ENCODE measurements around the gene SOCS3. TPM values are rescaled to one million over a fixed set of nuclear protein-coding genes. Genes with fewer than 3 reads are reported as not detected.

The SOCS3 gene
- total RNA-seq, 1 experiment from 2014 or later: 103 TPM

GRCh38 chr17:78316867-78317789, 42.7 kb downstream of the SOCS3 start:
- Histone ChIP-seq H3K4me2 (ENCODE audit: low read length) (peak overlapping the region; percentile 94), H4K20me1 (ENCODE audit: low read length) (no peaks in the 10 kb centered on the region), H3K27ac (ENCODE audit: low read length) (peak overlapping the region; percentile 96), H3K27me3 (ENCODE audit: low read length) (no peaks in the 10 kb centered on the region), H2AFZ (ENCODE audit: low read length) (no peak overlapping the region), H3K9ac (ENCODE audit: low read length) (peak overlapping the region; percentile 86), H3K9me3 (ENCODE audit: low read length) (no peaks in the 10 kb centered on the region), H3F3A (ENCODE audit: low read length, unreplicated experiment) (peaks cover 8% of the 10 kb centered on the region), H3K4me1 (ENCODE audit: insufficient read depth, low read length) (peaks cover 43% of the 10 kb centered on the region), H3K36me3 (ENCODE audit: low read depth, low read length) (no peaks in the 10 kb centered on the region), H3K9me2 (replicated peaks; ENCODE audit: low read length) (no peaks in the 10 kb centered on the region), H3K4me3 (ENCODE audit: low read length) (no peak overlapping the region), H3K79me2 (ENCODE audit: low read length) (no peaks in the 10 kb centered on the region; the same call in 1 of the 2 replicates)
- ChIA-PET POLR2A (ENCODE audit: unreplicated experiment) (interaction anchor here (0.6 to 1.3 kb wide), 4 partner anchors 17 to 58 kb away, joined by 3 to 6 read pairs (median 4); no protein-coding TSS in a partner anchor), CTCF (interaction anchor here (0.5 to 1.2 kb wide), 3 partner anchors 26 to 1739 kb away, joined by 3 to 11 read pairs (median 3); no protein-coding TSS in a partner anchor)
- intact Hi-C loops (cut with micrococcal nuclease): no loop called here
- ATAC-seq (no peak), DNase-seq (peak; percentile 50)
- BruUV-seq (replicated peaks): no TSS peak
- TF ChIP-seq EZH2 (IDR thresholded peaks at IDR 0.05; ENCODE audit: low read length, unreplicated experiment) (no peak), EZH2phosphoT487 (IDR thresholded peaks at IDR 0.05; ENCODE audit: borderline replicate concordance, low read length) (no peak)
- TF ChIP-seq, protein P1, sequence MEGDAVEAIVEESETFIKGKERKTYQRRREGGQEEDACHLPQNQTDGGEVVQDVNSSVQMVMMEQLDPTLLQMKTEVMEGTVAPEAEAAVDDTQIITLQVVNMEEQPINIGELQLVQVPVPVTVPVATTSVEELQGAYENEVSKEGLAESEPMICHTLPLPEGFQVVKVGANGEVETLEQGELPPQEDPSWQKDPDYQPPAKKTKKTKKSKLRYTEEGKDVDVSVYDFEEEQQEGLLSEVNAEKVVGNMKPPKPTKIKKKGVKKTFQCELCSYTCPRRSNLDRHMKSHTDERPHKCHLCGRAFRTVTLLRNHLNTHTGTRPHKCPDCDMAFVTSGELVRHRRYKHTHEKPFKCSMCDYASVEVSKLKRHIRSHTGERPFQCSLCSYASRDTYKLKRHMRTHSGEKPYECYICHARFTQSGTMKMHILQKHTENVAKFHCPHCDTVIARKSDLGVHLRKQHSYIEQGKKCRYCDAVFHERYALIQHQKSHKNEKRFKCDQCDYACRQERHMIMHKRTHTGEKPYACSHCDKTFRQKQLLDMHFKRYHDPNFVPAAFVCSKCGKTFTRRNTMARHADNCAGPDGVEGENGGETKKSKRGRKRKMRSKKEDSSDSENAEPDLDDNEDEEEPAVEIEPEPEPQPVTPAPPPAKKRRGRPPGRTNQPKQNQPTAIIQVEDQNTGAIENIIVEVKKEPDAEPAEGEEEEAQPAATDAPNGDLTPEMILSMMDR (conservative IDR thresholded peaks at IDR 0.05; ENCODE audit: low read depth, low read length): no peak

DNA sequence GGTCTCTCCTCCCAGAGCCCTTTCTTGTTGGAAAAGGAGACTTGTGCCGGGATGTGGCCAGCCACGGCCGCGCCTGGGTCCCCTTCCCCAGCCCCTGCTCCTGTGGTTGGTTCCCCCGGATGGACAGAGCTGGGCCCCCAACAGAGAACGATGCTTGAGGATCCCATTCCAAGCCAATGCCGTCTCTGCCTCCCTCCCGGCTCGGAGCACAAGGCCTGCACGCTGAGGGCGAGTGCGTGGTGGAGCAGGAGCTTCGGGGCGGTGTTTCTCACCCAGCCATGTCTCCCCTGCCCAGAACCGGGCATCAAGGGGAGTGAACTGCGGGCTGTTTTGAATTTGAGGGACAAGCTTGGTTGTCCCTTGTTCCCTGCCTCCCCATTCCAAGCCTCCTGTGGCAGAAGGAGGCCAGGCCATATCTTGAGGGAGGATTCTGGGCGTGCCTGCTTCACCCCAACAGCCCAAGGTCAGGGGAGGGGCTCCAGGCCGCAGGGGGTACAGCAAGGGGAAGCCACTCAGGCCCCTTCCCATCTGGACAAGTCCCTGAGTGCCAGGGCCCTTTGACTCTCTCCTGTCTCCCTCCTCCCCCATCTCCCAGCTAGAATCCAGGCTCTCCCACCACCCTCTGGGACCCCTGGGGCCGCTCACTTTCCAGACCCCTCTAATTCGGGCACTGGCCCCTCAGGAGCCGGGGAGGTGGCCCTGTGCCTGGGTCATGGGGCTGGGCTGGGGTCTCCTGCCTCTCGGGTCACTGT, 43.6 kb downstream of the SOCS3 start:
- CTCF ChIA-PET: interaction anchor here (0.6 to 2.5 kb wide), 4 partner anchors 26 to 65 kb away, joined by 3 to 22 read pairs (median 8); no protein-coding TSS in a partner anchor
- Histone ChIP-seq H3K9me2 (replicated peaks; ENCODE audit: low read length) (no peaks in the 10 kb centered on the region), H3K4me3 (ENCODE audit: low read length) (peak overlapping the region; percentile 36), H3F3A (ENCODE audit: low read length, unreplicated experiment) (peaks cover 8% of the 10 kb centered on the region), H2AFZ (ENCODE audit: low read length) (peak overlapping the region; percentile 32), H3K9me3 (ENCODE audit: low read length) (no peaks in the 10 kb centered on the region), H3K4me1 (ENCODE audit: insufficient read depth, low read length) (peaks cover 43% of the 10 kb centered on the region), H3K79me2 (ENCODE audit: low read length) (no peaks in the 10 kb centered on the region; the same call in 1 of the 2 replicates), H3K27ac (ENCODE audit: low read length) (peak overlapping the region; percentile 96), H4K20me1 (ENCODE audit: low read length) (no peaks in the 10 kb centered on the region), H3K36me3 (ENCODE audit: low read depth, low read length) (no peaks in the 10 kb centered on the region), H3K27me3 (ENCODE audit: low read length) (no peaks in the 10 kb centered on the region), H3K9ac (ENCODE audit: low read length) (peak overlapping the region; percentile 86), H3K4me2 (ENCODE audit: low read length) (peak overlapping the region; percentile 94)
- TSS peak; percentile 80 for BruUV-seq (replicated peaks)
- intact Hi-C loops (cut with micrococcal nuclease): no loop called here
- POLR2A ChIA-PET (ENCODE audit: unreplicated experiment): interaction anchor here (0.6 to 1.3 kb wide), 3 partner anchors 18 to 59 kb away, joined by 3 to 6 read pairs (median 6); no protein-coding TSS in a partner anchor
- DNase-seq: no peak
- no peak for ATAC-seq
- TF ChIP-seq, protein P1 (conservative IDR thresholded peaks at IDR 0.05; ENCODE audit: low read depth, low read length): no peak
- no peak for TF ChIP-seq EZH2 (IDR thresholded peaks at IDR 0.05; ENCODE audit: low read length, unreplicated experiment)
- TF ChIP-seq EZH2phosphoT487 (IDR thresholded peaks at IDR 0.05; ENCODE audit: borderline replicate concordance, low read length): no peak

Data from PC-3 (cell line).